ENCODE data around the gene SLC22A3. TPM values are rescaled to one million over a fixed set of nuclear protein-coding genes. Genes with fewer than 3 reads are reported as not detected.

Gene SLC22A3
- total and polyA plus RNA-seq, 2 experiments from 2014 or later, result 34.9 to 40.3 TPM

DNA sequence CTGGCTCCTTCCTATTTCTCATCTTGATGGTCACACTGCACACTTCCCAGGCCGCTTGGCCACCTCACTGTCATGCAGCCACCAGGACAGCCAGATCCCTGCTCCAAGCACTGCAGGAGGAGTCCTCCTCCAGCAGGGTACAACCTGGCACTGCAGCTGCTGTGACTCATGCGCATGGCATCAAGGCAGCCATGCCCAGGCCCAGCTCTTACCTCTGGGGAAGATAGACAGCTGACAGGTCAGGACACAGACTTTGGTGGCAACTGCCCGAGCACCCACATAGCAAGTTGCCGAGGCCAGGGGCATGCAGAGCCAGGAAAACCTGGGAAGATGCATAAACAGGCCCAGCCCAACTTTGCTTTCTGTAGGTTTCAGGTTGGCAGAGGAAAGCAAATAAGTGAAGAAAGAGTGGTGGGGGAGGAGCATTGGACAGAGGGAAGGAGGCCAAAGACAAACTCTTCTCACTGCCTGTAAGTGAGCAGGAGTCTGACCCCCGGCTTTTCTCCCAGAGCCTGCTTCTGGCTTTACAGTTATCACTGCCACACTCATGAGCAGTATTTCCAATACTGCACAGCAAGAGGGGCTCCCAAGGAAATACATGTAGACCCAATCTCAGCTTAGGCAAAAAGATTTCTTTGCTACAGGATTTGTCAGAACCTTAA lies 38.8 kb downstream of the SLC22A3 start:
- no peak for TF ChIP-seq EZH2phosphoT487 (IDR thresholded peaks at IDR 0.05; ENCODE audit: low read depth, severe bottlenecking, unreplicated experiment)
- no peak for TF ChIP-seq CTCF (IDR thresholded peaks at IDR 0.05; ENCODE audit: poor library complexity)
- no peak for TF ChIP-seq EZH2 (IDR thresholded peaks at IDR 0.05; ENCODE audit: borderline replicate concordance)
- no peaks in the 10 kb centered on the region for H3K27me3 ChIP-seq
- H3K9me2 ChIP-seq (replicated peaks; ENCODE audit: insufficient read depth), result no peaks in the 10 kb centered on the region
- no peak for DNase-seq (ENCODE audit: low spot score)
- no peak overlapping the region for H2AFZ ChIP-seq
- H3K4me2 ChIP-seq, result no peak overlapping the region
- no peak overlapping the region for H3K27ac ChIP-seq
- peaks cover 16% of the 10 kb centered on the region for H3K79me2 ChIP-seq
- 77% methylated on average over 5 of the region's 5 CpGs for WGBS (ENCODE audit: low lambda C conversion rate, missing lambda C conversion rate)
- H3K4me1 ChIP-seq (ENCODE audit: insufficient read depth), result peaks cover 13% of the 10 kb centered on the region
- H3K4me3 ChIP-seq, result no peak overlapping the region
- no peaks in the 10 kb centered on the region for H3K36me3 ChIP-seq (replicated peaks; ENCODE audit: insufficient read depth, low read depth)
- H4K20me1 ChIP-seq (ENCODE audit: insufficient read depth, poor library complexity, severe bottlenecking), result no peaks in the 10 kb centered on the region
- H3K9me3 ChIP-seq (ENCODE audit: low read depth), result no peaks in the 10 kb centered on the region

GRCh38 chr6:160387916-160388643 lies 39.9 kb downstream of the SLC22A3 start:
- H3K4me2 ChIP-seq, result no peak overlapping the region

DNA sequence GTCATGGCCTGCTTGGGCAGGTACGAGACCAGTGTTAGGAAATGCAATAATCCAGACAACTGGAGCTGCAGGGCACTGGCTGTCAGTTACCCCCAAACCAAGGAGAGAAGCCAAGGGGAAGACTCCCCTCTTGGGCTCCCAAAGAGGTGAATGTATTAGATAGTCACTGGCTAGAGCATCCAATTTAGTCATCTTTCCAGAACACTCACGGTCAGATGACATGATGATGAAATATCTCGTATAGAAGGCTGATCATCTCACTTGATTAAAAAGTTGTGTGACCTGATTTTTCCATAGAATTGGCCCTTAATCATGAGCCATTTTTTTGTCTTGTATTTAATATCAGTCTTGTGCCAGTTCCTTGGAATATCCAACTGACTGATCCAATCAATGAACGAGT lies 40.7 kb downstream of the SLC22A3 start:
- H3K4me2 ChIP-seq, result no peak overlapping the region
- no peaks in the 10 kb centered on the region for H4K20me1 ChIP-seq (ENCODE audit: insufficient read depth, poor library complexity, severe bottlenecking)

More at GRCh38 chr6:160387916-160388643, 39.9 kb downstream of the SLC22A3 start:
- peaks cover 16% of the 10 kb centered on the region for H3K79me2 ChIP-seq
- 83% methylated on average over 3 of the region's 3 CpGs for WGBS (ENCODE audit: low lambda C conversion rate, missing lambda C conversion rate)
- no peaks in the 10 kb centered on the region for H3K9me2 ChIP-seq (replicated peaks; ENCODE audit: insufficient read depth)
- H3K27ac ChIP-seq, result no peak overlapping the region
- DNase-seq (ENCODE audit: low spot score), result no peak
- H4K20me1 ChIP-seq (ENCODE audit: insufficient read depth, poor library complexity, severe bottlenecking), result no peaks in the 10 kb centered on the region
- no peaks in the 10 kb centered on the region for H3K36me3 ChIP-seq (replicated peaks; ENCODE audit: insufficient read depth, low read depth)
- peaks cover 15% of the 10 kb centered on the region for H3K4me1 ChIP-seq (ENCODE audit: insufficient read depth)
- H2AFZ ChIP-seq, result no peak overlapping the region
- H3K9me3 ChIP-seq (ENCODE audit: low read depth), result no peaks in the 10 kb centered on the region
- H3K27me3 ChIP-seq, result no peaks in the 10 kb centered on the region
- no peak for TF ChIP-seq CTCF (IDR thresholded peaks at IDR 0.05; ENCODE audit: poor library complexity)
- no peak overlapping the region for H3K4me3 ChIP-seq

More for the DNA sequence above, 40.7 kb downstream of the SLC22A3 start:
- no peak overlapping the region for H2AFZ ChIP-seq
- H3K27ac ChIP-seq, result no peak overlapping the region
- no peaks in the 10 kb centered on the region for H3K9me2 ChIP-seq (replicated peaks; ENCODE audit: insufficient read depth)
- no peaks in the 10 kb centered on the region for H3K9me3 ChIP-seq (ENCODE audit: low read depth)
- H3K79me2 ChIP-seq, result peaks cover 16% of the 10 kb centered on the region
- peaks cover 15% of the 10 kb centered on the region for H3K4me1 ChIP-seq (ENCODE audit: insufficient read depth)
- TF ChIP-seq EZH2phosphoT487 (IDR thresholded peaks at IDR 0.05; ENCODE audit: low read depth, severe bottlenecking, unreplicated experiment) (no peak), EZH2 (IDR thresholded peaks at IDR 0.05; ENCODE audit: borderline replicate concordance) (no peak), CTCF (IDR thresholded peaks at IDR 0.05; ENCODE audit: poor library complexity) (no peak)
- no peaks in the 10 kb centered on the region for H3K27me3 ChIP-seq
- H3K36me3 ChIP-seq (replicated peaks; ENCODE audit: insufficient read depth, low read depth), result no peaks in the 10 kb centered on the region
- DNase-seq (ENCODE audit: low spot score), result no peak
- WGBS (ENCODE audit: low lambda C conversion rate, missing lambda C conversion rate), result 93% methylated on average over 4 of the region's 4 CpGs
- no peak overlapping the region for H3K4me3 ChIP-seq

All from hepatocyte (in vitro differentiated cells).